H9 (cell line): ENCODE results near the gene PARVB. TPM values are rescaled to one million over a fixed set of nuclear protein-coding genes. Genes with fewer than 3 reads are reported as not detected.

Experiments used
- DNase-seq: peaks from one replicate; pipeline ENCODE4 v3.0.0-alpha.2; 2017
- H2AFZ ChIP-seq: one replicate; pipeline ENCODE4 v1.6.1; 2013; ENCODE audit warnings: mild to moderate bottlenecking, low read length, control low read depth, moderate library complexity
- H2AK5ac ChIP-seq: 2 replicates; pipeline ENCODE4 v1.6.1; 2013; ENCODE audit warnings: low read length, control low read depth, mixed read lengths; ENCODE audit not compliant: insufficient read length
- H2BK120ac ChIP-seq: one replicate; pipeline ENCODE4 v1.6.1; 2013; ENCODE audit warnings: low read depth, mild to moderate bottlenecking, low read length, control low read depth, inconsistent platforms; ENCODE audit not compliant: poor library complexity, severe bottlenecking
- H2BK12ac ChIP-seq: 2 replicates; pipeline ENCODE4 v1.6.1; 2013; ENCODE audit warnings: low read length, control low read depth, mixed read lengths, low read depth; ENCODE audit not compliant: insufficient read length
- H2BK15ac ChIP-seq: 2 replicates; pipeline ENCODE4 v1.6.1; 2013; ENCODE audit warnings: low read depth, low read length, control low read depth
- H2BK20ac ChIP-seq: one replicate; pipeline ENCODE4 v1.6.1; 2013; ENCODE audit warnings: low read depth, mild to moderate bottlenecking, low read length, control low read depth, inconsistent platforms; ENCODE audit not compliant: poor library complexity, severe bottlenecking
- H2BK5ac ChIP-seq: 2 replicates; pipeline ENCODE4 v1.6.1; 2013; ENCODE audit warnings: low read length, control low read depth, mixed read lengths; ENCODE audit not compliant: insufficient read length
- H3K14ac ChIP-seq: 2 replicates; pipeline ENCODE4 v1.6.1; 2013; ENCODE audit warnings: low read length, control low read depth; ENCODE audit not compliant: insufficient read depth
- H3K18ac ChIP-seq: 2 replicates; pipeline ENCODE4 v1.6.1; 2013; ENCODE audit warnings: low read depth, mild to moderate bottlenecking, mixed read lengths, low read length, control low read depth; ENCODE audit not compliant: insufficient read length
- H3K23ac ChIP-seq: 2 replicates; pipeline ENCODE4 v1.6.1; 2013; ENCODE audit warnings: low read length, control low read depth, mixed read lengths, low read depth; ENCODE audit not compliant: insufficient read length
- H3K23me2 ChIP-seq: 2 replicates; pipeline ENCODE4 v1.6.1; 2013; ENCODE audit warnings: low read depth, mild to moderate bottlenecking, mixed read lengths, low read length, control low read depth; ENCODE audit not compliant: insufficient read length, poor library complexity, severe bottlenecking
- H3K27ac ChIP-seq: 2 replicates; pipeline ENCODE4 v1.5.1; 2013; ENCODE audit warnings: low read length, control low read depth, mixed read lengths, low read depth; ENCODE audit not compliant: insufficient read length
- H3K27me3 ChIP-seq: 2 replicates; pipeline ENCODE4 v1.6.1; 2013; ENCODE audit warnings: low read length, control low read depth, inconsistent platforms; ENCODE audit not compliant: insufficient read depth
- H3K4ac ChIP-seq: 2 replicates; pipeline ENCODE4 v1.6.1; 2013; ENCODE audit warnings: low read depth, mild to moderate bottlenecking, control low read depth, inconsistent platforms, low read length, moderate library complexity
- H3K4me1 ChIP-seq: 2 replicates; pipeline ENCODE4 v1.6.1; 2013; ENCODE audit warnings: low read length, control low read depth, inconsistent platforms; ENCODE audit not compliant: insufficient read depth
- H3K4me2 ChIP-seq: 2 replicates; pipeline ENCODE4 v1.6.1; 2013; ENCODE audit warnings: low read length, control low read depth, mixed read lengths; ENCODE audit not compliant: insufficient read length, insufficient read depth
- H3K56ac ChIP-seq: 2 replicates; pipeline ENCODE4 v1.6.1; 2013; ENCODE audit warnings: low read depth, mild to moderate bottlenecking, mixed read lengths, low read length, control low read depth; ENCODE audit not compliant: insufficient read length
- H3K79me1 ChIP-seq: 2 replicates; pipeline ENCODE4 v1.6.1; 2013; ENCODE audit warnings: low read depth, mild to moderate bottlenecking, moderate library complexity, low read length, control low read depth, inconsistent platforms; ENCODE audit not compliant: insufficient read depth, poor library complexity, severe bottlenecking
- H3K79me2 ChIP-seq: 2 replicates; pipeline ENCODE4 v1.6.1; 2013; ENCODE audit warnings: low read length, control low read depth, inconsistent platforms; ENCODE audit not compliant: insufficient read depth
- H3K9ac ChIP-seq: 2 replicates; pipeline ENCODE4 v1.6.1; 2013; ENCODE audit warnings: low read length, control low read depth, mixed read lengths; ENCODE audit not compliant: insufficient read length; ENCODE audit errors: extremely low read depth
- H3K9me3 ChIP-seq: one replicate; pipeline ENCODE4 v1.6.1; 2013; ENCODE audit warnings: low read depth, low read length, inconsistent platforms; ENCODE audit not compliant: control insufficient read depth
- H3T11ph ChIP-seq: one replicate; pipeline ENCODE4 v1.6.1; 2013; ENCODE audit warnings: mild to moderate bottlenecking, low read length, control low read depth, inconsistent platforms
- H4K20me1 ChIP-seq: one replicate; pipeline ENCODE4 v1.6.1; 2013; ENCODE audit not compliant: control insufficient read depth, insufficient read length, insufficient read depth
- H4K5ac ChIP-seq: 2 replicates; pipeline ENCODE4 v1.6.1; 2013; ENCODE audit warnings: low read depth, mild to moderate bottlenecking, mixed read lengths, low read length, control low read depth; ENCODE audit not compliant: insufficient read length
- H4K8ac ChIP-seq: replicated peaks from 2 replicates; pipeline ENCODE4 v1.6.1; 2013; ENCODE audit warnings: low read length, control low read depth, mixed read lengths, low read depth; ENCODE audit not compliant: insufficient read length
- H4K91ac ChIP-seq: 2 replicates; pipeline ENCODE4 v1.6.1; 2013; ENCODE audit warnings: low read depth, mild to moderate bottlenecking, moderate library complexity, mixed read lengths, low read length, control low read depth; ENCODE audit not compliant: insufficient read length
- H3K27ac Mint-ChIP-seq, 3 experiments: 2 replicates in 2 of 3; 3 replicates in 1 of 3; pipeline ENCODE4 v1.8.0; 2020 to 2021; ENCODE audit warnings: mixed read lengths in 3 of 3, mild to moderate bottlenecking in 1 of 3, moderate library complexity in 1 of 3
- H3K27me3 Mint-ChIP-seq: 2 replicates; pipeline ENCODE4 v1.8.0; 2021; ENCODE audit warnings: low read depth, mild to moderate bottlenecking, moderate library complexity, mixed read lengths
- H3K36me3 Mint-ChIP-seq, 3 experiments: 2 replicates in 2 of 3; 3 replicates in 1 of 3; pipeline ENCODE4 v1.8.0; 2020 to 2021; ENCODE audit warnings: low read depth in 3 of 3, mixed read lengths in 3 of 3; ENCODE audit not compliant: insufficient read depth in 1 of 3
- H3K4me1 Mint-ChIP-seq, 2 experiments: 2 replicates each; pipeline ENCODE4 v1.8.0; 2020; ENCODE audit warnings: mixed read lengths in 2 of 2
- H3K4me3 Mint-ChIP-seq, 2 experiments: 2 replicates in 1 of 2; 3 replicates in 1 of 2; pipeline ENCODE4 v1.8.0; 2020 to 2021; ENCODE audit warnings: mild to moderate bottlenecking in 2 of 2, mixed read lengths in 2 of 2, moderate library complexity in 1 of 2
- H3K9me3 Mint-ChIP-seq, 2 experiments: 2 replicates in 1 of 2; 3 replicates in 1 of 2; pipeline ENCODE4 v1.8.0; 2020; ENCODE audit warnings: mild to moderate bottlenecking in 2 of 2, mixed read lengths in 2 of 2, moderate library complexity in 1 of 2
- WGBS: extraction: QIAGEN DNeasy Blood & Tissue Kit; methylation state at CpG from one replicate; pipeline ENCODE4 v1.1.7; 2013; ENCODE audit warnings: missing lambda C conversion rate, low lambda C conversion rate, mixed read lengths; ENCODE audit not compliant: insufficient read length; ENCODE audit errors: extremely low coverage; 5-methylcytosine and 5-hydroxymethylcytosine counted together
- total RNA-seq: library from RNA; stranded (reverse); gene quantifications from 2 replicates; pipeline ENCODE4 v1.2.1, GENCODE V29; 2021
- TF ChIP-seq, protein P1 (sequence below): fragments of 200-600 bp; sonication (generic); conservative IDR thresholded peaks from 3 replicates; pipeline ENCODE4 v1.8.0; 2021; ENCODE audit warnings: antibody characterized with exemption, mild to moderate bottlenecking

Gene PARVB
- total RNA-seq, 1 experiment from 2014 or later, result 15.6 TPM

DNA sequence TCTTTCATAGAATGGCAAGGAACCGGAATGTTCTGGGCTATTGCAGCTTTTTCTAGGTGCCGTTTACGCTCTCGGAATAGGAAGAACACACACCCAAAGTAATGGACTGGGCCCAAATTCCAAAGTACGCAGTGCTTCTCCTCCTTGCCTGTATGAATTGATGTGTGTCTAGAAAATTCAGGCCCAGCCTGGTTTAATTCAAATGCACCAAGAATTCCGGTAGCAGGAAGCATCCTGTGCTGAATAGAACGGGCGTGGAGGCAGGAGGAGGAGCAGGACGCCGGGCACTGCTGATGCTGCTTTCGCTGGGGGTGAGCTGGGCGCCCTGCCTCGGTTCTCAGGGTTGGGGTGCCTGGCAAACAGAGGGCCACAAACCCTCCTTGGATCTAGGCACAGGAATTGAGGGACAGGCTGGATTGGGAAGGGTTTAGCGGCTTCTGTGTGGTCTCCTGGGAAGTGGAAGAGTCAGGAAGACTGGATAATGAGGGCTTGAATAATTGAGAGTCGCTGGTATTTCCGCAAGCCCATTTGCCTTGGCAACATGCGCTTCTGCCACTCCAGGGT lies 2.0 kb downstream of the PARVB start:
- TF ChIP-seq, protein P1, sequence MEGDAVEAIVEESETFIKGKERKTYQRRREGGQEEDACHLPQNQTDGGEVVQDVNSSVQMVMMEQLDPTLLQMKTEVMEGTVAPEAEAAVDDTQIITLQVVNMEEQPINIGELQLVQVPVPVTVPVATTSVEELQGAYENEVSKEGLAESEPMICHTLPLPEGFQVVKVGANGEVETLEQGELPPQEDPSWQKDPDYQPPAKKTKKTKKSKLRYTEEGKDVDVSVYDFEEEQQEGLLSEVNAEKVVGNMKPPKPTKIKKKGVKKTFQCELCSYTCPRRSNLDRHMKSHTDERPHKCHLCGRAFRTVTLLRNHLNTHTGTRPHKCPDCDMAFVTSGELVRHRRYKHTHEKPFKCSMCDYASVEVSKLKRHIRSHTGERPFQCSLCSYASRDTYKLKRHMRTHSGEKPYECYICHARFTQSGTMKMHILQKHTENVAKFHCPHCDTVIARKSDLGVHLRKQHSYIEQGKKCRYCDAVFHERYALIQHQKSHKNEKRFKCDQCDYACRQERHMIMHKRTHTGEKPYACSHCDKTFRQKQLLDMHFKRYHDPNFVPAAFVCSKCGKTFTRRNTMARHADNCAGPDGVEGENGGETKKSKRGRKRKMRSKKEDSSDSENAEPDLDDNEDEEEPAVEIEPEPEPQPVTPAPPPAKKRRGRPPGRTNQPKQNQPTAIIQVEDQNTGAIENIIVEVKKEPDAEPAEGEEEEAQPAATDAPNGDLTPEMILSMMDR, result no peak
- H2BK5ac ChIP-seq, result no peak overlapping the region
- no peak overlapping the region for H2BK120ac ChIP-seq
- no peak overlapping the region for H2BK15ac ChIP-seq
- H3K9ac ChIP-seq, result no peak overlapping the region
- no peak overlapping the region for H4K91ac ChIP-seq
- no peak for DNase-seq
- WGBS, result no CpG with 5 or more reads among the region's 17 CpGs
- no peak overlapping the region for H3K18ac ChIP-seq
- no peak overlapping the region for H2BK12ac ChIP-seq
- H3K27me3 ChIP-seq, result no peaks in the 10 kb centered on the region
- H3K79me1 ChIP-seq, result no peaks in the 10 kb centered on the region
- H2BK20ac ChIP-seq, result no peak overlapping the region
- H3K36me3 Mint-ChIP-seq, result no peaks in the 10 kb centered on the region
- no peak overlapping the region for H3T11ph ChIP-seq
- no peak overlapping the region for H3K27ac ChIP-seq
- peaks cover 26 to 32% of the 10 kb centered on the region in 2 experiments for H3K4me1 Mint-ChIP-seq
- no peak overlapping the region for H3K4ac ChIP-seq
- no peak overlapping the region for H4K5ac ChIP-seq
- H3K9me3 Mint-ChIP-seq, result no peaks in the 10 kb centered on the region; a peak in 1 of 5 replicates
- no peak overlapping the region for H2AFZ ChIP-seq
- H4K8ac ChIP-seq, result no peak overlapping the region
- H3K56ac ChIP-seq, result no peak overlapping the region
- H3K23me2 ChIP-seq, result peaks cover 8% of the 10 kb centered on the region
- no peak overlapping the region for H2AK5ac ChIP-seq
- no peak overlapping the region for H3K4me2 ChIP-seq
- no peaks in the 10 kb centered on the region for H4K20me1 ChIP-seq
- H3K9me3 ChIP-seq, result no peaks in the 10 kb centered on the region
- no peak overlapping the region for H3K23ac ChIP-seq
- no peak overlapping the region for H3K14ac ChIP-seq
- H3K27me3 Mint-ChIP-seq, result peaks cover 12% of the 10 kb centered on the region
- no peaks in the 10 kb centered on the region; the same call in 1 of the 2 replicates for H3K4me1 ChIP-seq
- peak overlapping the region; percentile 46 to 65; a peak in 1 of 5 replicates for H3K4me3 Mint-ChIP-seq
- peak overlapping the region in 1 of 3 experiments; percentile 37; a peak in 2 of 7 replicates for H3K27ac Mint-ChIP-seq
- no peaks in the 10 kb centered on the region for H3K79me2 ChIP-seq
